ENCODE results near the gene SPANXC. TPM values are rescaled to one million over a fixed set of nuclear protein-coding genes. Genes with fewer than 3 reads are reported as not detected.
"Not testable (repeated sequence)": the region's sequence is repeated elsewhere in the genome, so short reads cannot be mapped to it uniquely, and the experiment has no call there.

The SPANXC gene, protein sequence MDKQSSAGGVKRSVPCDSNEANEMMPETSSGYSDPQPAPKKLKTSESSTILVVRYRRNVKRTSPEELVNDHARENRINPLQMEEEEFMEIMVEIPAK
- not detected for total RNA-seq
- not detected for polyA plus RNA-seq

DNA sequence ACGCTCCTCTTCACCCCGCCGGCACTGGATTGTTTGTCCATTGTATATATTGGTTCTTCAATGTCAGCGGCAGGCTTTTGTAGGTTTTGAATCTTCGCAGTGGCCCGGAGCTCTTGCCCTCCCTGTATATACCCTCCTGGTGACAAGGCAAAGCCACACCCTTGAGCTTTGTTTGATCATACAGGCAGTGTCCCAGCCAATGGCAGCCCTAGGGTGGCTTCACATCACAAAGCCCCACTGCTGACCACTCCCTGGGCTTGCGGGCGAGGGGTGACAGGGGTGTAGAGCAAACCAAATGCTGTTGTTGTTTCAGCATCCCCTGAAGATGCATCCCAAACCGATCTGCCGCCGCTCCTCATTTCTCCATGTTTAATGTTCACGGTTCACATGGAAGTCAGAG, at the start of gene SPANXC:
Gene SPANXC, minus strand, starts transcription at position 101 of the 400 bp plus-strand sequence. Its CDS starts 60 bp downstream, at position 41.
- not testable (repeated sequence) for H3K36me3 ChIP-seq (ENCODE audit: control insufficient read depth in 4 of 4, insufficient read depth in 3 of 4, low read depth in 1 of 4, low read length in 3 of 4); H3K4me1 ChIP-seq (ENCODE audit: control insufficient read depth in 4 of 4, insufficient read depth in 4 of 4, low read length in 3 of 4); DNase-seq (ENCODE audit: low spot score); H3K27ac ChIP-seq (ENCODE audit: low read depth in 1 of 2, low read length in 2 of 2); H3K4me3 ChIP-seq (ENCODE audit: low read depth in 1 of 3, low read length in 3 of 3); H3K27me3 ChIP-seq (ENCODE audit: control insufficient read depth in 4 of 4, insufficient read depth in 4 of 4, low read length in 3 of 4); H3K9ac ChIP-seq (ENCODE audit: low read depth in 1 of 2, low read length in 2 of 2); H3K9me3 ChIP-seq (ENCODE audit: control insufficient read depth in 4 of 4, low read length in 3 of 4)
- WGBS = 90% methylated on average over 5 of the region's 12 CpGs

DNA sequence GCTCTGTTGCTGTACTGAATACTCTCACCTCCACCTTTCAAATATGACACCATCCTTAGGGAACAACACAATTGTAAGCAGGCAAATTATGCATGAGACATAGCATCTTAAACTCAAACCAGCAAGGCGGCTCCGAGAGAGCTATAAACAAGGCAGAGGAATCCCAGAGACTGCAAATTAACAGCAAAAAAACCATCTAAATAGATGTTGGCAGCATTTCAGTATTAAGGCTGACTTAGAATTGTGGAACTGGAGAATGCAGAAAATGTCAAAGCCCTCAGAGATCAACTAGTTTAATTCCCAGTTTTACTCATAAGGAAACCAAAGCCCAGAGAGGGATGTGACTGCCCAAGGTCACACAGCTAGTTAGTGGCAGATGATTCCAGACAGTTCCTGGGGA, 37.2 kb upstream of the SPANXC start:
- Histone ChIP-seq H3K4me1 (ENCODE audit: control insufficient read depth in 4 of 4, insufficient read depth in 4 of 4, low read length in 3 of 4) (no peaks in the 10 kb centered on the region), H3K27me3 (ENCODE audit: control insufficient read depth in 4 of 4, insufficient read depth in 4 of 4, low read length in 3 of 4) (peaks cover 0 to 2% (median 0%) of the 10 kb centered on the region in 4 donors), H3K36me3 (ENCODE audit: control insufficient read depth in 4 of 4, insufficient read depth in 3 of 4, low read depth in 1 of 4, low read length in 3 of 4) (no peaks in the 10 kb centered on the region), H3K9me3 (ENCODE audit: control insufficient read depth in 4 of 4, low read length in 3 of 4) (no peaks in the 10 kb centered on the region), H3K9ac (ENCODE audit: low read depth in 1 of 2, low read length in 2 of 2) (no peak overlapping the region), H3K27ac (ENCODE audit: low read depth in 1 of 2, low read length in 2 of 2) (no peak overlapping the region), H3K4me3 (ENCODE audit: low read depth in 1 of 3, low read length in 3 of 3) (no peak overlapping the region)
- TF ChIP-seq FOXA2 (IDR thresholded peaks at IDR 0.05) (no peak), RAD21 (IDR thresholded peaks at IDR 0.05) (no peak)
- TF ChIP-seq, protein P1, sequence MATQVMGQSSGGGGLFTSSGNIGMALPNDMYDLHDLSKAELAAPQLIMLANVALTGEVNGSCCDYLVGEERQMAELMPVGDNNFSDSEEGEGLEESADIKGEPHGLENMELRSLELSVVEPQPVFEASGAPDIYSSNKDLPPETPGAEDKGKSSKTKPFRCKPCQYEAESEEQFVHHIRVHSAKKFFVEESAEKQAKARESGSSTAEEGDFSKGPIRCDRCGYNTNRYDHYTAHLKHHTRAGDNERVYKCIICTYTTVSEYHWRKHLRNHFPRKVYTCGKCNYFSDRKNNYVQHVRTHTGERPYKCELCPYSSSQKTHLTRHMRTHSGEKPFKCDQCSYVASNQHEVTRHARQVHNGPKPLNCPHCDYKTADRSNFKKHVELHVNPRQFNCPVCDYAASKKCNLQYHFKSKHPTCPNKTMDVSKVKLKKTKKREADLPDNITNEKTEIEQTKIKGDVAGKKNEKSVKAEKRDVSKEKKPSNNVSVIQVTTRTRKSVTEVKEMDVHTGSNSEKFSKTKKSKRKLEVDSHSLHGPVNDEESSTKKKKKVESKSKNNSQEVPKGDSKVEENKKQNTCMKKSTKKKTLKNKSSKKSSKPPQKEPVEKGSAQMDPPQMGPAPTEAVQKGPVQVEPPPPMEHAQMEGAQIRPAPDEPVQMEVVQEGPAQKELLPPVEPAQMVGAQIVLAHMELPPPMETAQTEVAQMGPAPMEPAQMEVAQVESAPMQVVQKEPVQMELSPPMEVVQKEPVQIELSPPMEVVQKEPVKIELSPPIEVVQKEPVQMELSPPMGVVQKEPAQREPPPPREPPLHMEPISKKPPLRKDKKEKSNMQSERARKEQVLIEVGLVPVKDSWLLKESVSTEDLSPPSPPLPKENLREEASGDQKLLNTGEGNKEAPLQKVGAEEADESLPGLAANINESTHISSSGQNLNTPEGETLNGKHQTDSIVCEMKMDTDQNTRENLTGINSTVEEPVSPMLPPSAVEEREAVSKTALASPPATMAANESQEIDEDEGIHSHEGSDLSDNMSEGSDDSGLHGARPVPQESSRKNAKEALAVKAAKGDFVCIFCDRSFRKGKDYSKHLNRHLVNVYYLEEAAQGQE (IDR thresholded peaks at IDR 0.05) = no peak
- 68% methylated on average over 2 of the region's 2 CpGs for WGBS
- no peak for DNase-seq (ENCODE audit: low spot score)

DNA sequence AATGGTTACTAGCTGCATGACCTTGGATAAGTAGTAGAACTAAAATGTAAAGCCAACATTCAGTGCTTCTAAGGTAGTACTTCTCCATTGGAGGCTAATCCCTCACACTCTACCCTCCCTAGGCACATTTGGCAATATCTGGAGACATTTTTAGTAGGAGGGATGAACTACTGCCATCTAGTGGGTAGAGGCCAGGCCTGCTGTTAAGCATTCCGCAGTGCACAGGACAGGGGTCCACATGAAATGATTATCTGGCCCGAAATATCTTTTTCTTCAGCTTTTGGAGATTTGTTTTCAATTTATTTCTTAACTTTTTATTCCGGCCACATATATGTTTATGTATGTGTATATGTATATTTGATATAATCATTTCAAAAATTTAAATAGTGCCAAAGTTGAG, 36.0 kb upstream of the SPANXC start:
- Histone ChIP-seq H3K36me3 (ENCODE audit: control insufficient read depth in 4 of 4, insufficient read depth in 3 of 4, low read depth in 1 of 4, low read length in 3 of 4) (no peaks in the 10 kb centered on the region), H3K4me1 (ENCODE audit: control insufficient read depth in 4 of 4, insufficient read depth in 4 of 4, low read length in 3 of 4) (no peaks in the 10 kb centered on the region), H3K4me3 (ENCODE audit: low read depth in 1 of 3, low read length in 3 of 3) (no peak overlapping the region), H3K9me3 (ENCODE audit: control insufficient read depth in 4 of 4, low read length in 3 of 4) (no peaks in the 10 kb centered on the region), H3K27me3 (ENCODE audit: control insufficient read depth in 4 of 4, insufficient read depth in 4 of 4, low read length in 3 of 4) (peaks cover 0 to 2% (median 0%) of the 10 kb centered on the region in 4 donors), H3K27ac (ENCODE audit: low read depth in 1 of 2, low read length in 2 of 2) (no peak overlapping the region), H3K9ac (ENCODE audit: low read depth in 1 of 2, low read length in 2 of 2) (no peak overlapping the region)
- TF ChIP-seq FOXA1 (IDR thresholded peaks at IDR 0.05) (no peak), JUND (IDR thresholded peaks at IDR 0.05) (no peak), RAD21 (IDR thresholded peaks at IDR 0.05) (peak; percentile 67 to 85)
- TF ChIP-seq, protein P2, sequence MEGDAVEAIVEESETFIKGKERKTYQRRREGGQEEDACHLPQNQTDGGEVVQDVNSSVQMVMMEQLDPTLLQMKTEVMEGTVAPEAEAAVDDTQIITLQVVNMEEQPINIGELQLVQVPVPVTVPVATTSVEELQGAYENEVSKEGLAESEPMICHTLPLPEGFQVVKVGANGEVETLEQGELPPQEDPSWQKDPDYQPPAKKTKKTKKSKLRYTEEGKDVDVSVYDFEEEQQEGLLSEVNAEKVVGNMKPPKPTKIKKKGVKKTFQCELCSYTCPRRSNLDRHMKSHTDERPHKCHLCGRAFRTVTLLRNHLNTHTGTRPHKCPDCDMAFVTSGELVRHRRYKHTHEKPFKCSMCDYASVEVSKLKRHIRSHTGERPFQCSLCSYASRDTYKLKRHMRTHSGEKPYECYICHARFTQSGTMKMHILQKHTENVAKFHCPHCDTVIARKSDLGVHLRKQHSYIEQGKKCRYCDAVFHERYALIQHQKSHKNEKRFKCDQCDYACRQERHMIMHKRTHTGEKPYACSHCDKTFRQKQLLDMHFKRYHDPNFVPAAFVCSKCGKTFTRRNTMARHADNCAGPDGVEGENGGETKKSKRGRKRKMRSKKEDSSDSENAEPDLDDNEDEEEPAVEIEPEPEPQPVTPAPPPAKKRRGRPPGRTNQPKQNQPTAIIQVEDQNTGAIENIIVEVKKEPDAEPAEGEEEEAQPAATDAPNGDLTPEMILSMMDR (IDR thresholded peaks at IDR 0.05; ENCODE audit: low read depth, low read length, missing input control) = peak; percentile 67
- no peak for DNase-seq (ENCODE audit: low spot score)
- WGBS = 39% methylated on average over 3 of the region's 3 CpGs

DNA sequence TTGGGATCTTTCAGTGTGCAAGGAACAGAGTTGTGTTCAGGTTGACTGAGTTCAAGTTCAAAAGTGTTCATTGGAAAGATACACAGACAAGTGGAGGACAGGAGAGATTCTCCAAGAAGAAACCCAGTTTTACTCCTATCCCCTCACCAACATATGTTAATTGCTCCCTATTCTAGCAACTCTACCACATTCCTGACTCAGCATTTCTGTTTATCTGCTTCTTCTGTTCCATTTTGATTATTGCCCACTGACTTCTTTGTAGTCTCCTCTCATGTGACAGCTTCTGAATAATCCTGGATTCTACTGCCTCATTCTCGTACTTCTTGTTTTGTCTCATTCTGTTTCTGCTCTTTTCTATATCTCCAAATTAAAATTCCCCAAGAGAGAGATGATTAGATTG, 15.8 kb upstream of the SPANXC start:
- TF ChIP-seq FOXA2 (IDR thresholded peaks at IDR 0.05) = no peak
- TF ChIP-seq TAF1 (conservative IDR thresholded peaks at IDR 0.05) = no peak
- no peak for TF ChIP-seq JUND (IDR thresholded peaks at IDR 0.05)
- TF ChIP-seq SP1 (IDR thresholded peaks at IDR 0.05) = no peak
- no peak for TF ChIP-seq YY1 (IDR thresholded peaks at IDR 0.05)

More for the DNA sequence above, 15.8 kb upstream of the SPANXC start:
- Histone ChIP-seq H3K27me3 (ENCODE audit: control insufficient read depth in 4 of 4, insufficient read depth in 4 of 4, low read length in 3 of 4) (peaks cover 0 to 2% (median 0%) of the 10 kb centered on the region in 4 donors), H3K4me1 (ENCODE audit: control insufficient read depth in 4 of 4, insufficient read depth in 4 of 4, low read length in 3 of 4) (no peaks in the 10 kb centered on the region), H3K4me3 (ENCODE audit: low read depth in 1 of 3, low read length in 3 of 3) (no peak overlapping the region), H3K27ac (ENCODE audit: low read depth in 1 of 2, low read length in 2 of 2) (no peak overlapping the region), H3K9me3 (ENCODE audit: control insufficient read depth in 4 of 4, low read length in 3 of 4) (no peaks in the 10 kb centered on the region), H3K9ac (ENCODE audit: low read depth in 1 of 2, low read length in 2 of 2) (no peak overlapping the region), H3K36me3 (ENCODE audit: control insufficient read depth in 4 of 4, insufficient read depth in 3 of 4, low read depth in 1 of 4, low read length in 3 of 4) (no peaks in the 10 kb centered on the region)
- whole genome bisulfite sequencing = 74% methylated on average over 1 of the region's 1 CpG
- no peak for DNase-seq (ENCODE audit: low spot score)

All from liver (tissue), 9 donors.